GM23338 (cell line): ENCODE data around the gene POP7.

Source experiments
- EZH2 ChIP-seq: fragments of 200-600 bp; sonication (generic); IDR thresholded peaks from one replicate; pipeline ENCODE4 v1.8.0; 2017; ENCODE audit warnings: antibody characterized with exemption, mild to moderate bottlenecking, low read depth; ENCODE audit not compliant: unreplicated experiment
- EZH2phosphoT487 ChIP-seq: fragments of 200-600 bp; sonication (generic); IDR thresholded peaks from one replicate; pipeline ENCODE4 v1.8.1; 2018; ENCODE audit warnings: antibody characterized with exemption; ENCODE audit not compliant: unreplicated experiment
- NANOG ChIP-seq: IDR thresholded peaks from 2 replicates; pipeline ENCODE4 v1.6.1; 2016; ENCODE audit warnings: antibody characterized with exemption, borderline replicate concordance
- POLR2AphosphoS5 ChIP-seq: IDR thresholded peaks from 2 replicates; pipeline ENCODE4 v1.6.1; 2016; ENCODE audit warnings: antibody characterized with exemption, low read depth
- STAT1 ChIP-seq: IDR thresholded peaks from one replicate; pipeline ENCODE4 v1.6.1; 2016; ENCODE audit warnings: antibody characterized with exemption; ENCODE audit not compliant: unreplicated experiment
- ZNF331 ChIP-seq: fragments of 250-450 bp; sonication (Bioruptor Pico); IDR thresholded peaks from 2 replicates; pipeline ENCODE4 v1.5.0; 2020; ENCODE audit warnings: low read depth, mild to moderate bottlenecking, moderate library complexity
- TF ChIP-seq, protein P1 (sequence below), 2 experiments: fragments of 200-600 bp in 1 of 2; sonication (generic) in 1 of 2; conservative IDR thresholded peaks; 2 replicates each; pipeline versions ENCODE4 v1.5.1 to v1.6.1; 2016 to 2017; ENCODE audit warnings: antibody characterized with exemption in 2 of 2, low read depth in 2 of 2, mild to moderate bottlenecking in 2 of 2, moderate library complexity in 1 of 2
- TF ChIP-seq, protein P2 (sequence below): IDR thresholded peaks from 2 replicates; pipeline ENCODE4 v1.6.1; 2016; ENCODE audit warnings: antibody characterized with exemption
- TF ChIP-seq, protein P3 (sequence below): IDR thresholded peaks from one replicate; pipeline ENCODE4 v1.6.1; 2018; ENCODE audit warnings: antibody characterized with exemption; ENCODE audit not compliant: unreplicated experiment

DNA sequence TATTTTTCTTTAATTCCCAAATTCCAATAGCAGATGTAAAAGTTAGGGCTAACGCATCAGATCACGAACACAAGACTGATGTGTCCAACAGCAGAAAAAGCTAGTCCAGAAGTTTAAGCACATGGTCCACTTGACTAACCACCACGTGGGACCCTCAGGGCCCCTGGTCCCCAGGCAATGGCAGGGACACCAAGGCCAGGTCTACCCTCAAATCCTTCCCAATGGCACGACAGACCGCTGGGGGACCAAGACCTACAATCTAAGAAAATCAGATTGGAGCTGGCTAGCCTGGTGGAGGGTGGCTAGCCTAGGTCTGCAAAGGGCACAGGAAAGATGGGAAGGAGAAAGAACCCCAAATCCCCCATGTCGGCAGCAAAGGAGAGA is 13.4 kb upstream of the POP7 start:
- TF ChIP-seq EZH2 (no peak), POLR2AphosphoS5 (no peak), NANOG (no peak), EZH2phosphoT487 (no peak), STAT1 (no peak), ZNF331 (CRISPR knock-in tag) (no peak)
- TF ChIP-seq, protein P1, sequence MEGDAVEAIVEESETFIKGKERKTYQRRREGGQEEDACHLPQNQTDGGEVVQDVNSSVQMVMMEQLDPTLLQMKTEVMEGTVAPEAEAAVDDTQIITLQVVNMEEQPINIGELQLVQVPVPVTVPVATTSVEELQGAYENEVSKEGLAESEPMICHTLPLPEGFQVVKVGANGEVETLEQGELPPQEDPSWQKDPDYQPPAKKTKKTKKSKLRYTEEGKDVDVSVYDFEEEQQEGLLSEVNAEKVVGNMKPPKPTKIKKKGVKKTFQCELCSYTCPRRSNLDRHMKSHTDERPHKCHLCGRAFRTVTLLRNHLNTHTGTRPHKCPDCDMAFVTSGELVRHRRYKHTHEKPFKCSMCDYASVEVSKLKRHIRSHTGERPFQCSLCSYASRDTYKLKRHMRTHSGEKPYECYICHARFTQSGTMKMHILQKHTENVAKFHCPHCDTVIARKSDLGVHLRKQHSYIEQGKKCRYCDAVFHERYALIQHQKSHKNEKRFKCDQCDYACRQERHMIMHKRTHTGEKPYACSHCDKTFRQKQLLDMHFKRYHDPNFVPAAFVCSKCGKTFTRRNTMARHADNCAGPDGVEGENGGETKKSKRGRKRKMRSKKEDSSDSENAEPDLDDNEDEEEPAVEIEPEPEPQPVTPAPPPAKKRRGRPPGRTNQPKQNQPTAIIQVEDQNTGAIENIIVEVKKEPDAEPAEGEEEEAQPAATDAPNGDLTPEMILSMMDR (conservative IDR thresholded peaks at IDR 0.05; ENCODE audit: low read depth in 2 of 2): no peak
- TF ChIP-seq, protein P2, sequence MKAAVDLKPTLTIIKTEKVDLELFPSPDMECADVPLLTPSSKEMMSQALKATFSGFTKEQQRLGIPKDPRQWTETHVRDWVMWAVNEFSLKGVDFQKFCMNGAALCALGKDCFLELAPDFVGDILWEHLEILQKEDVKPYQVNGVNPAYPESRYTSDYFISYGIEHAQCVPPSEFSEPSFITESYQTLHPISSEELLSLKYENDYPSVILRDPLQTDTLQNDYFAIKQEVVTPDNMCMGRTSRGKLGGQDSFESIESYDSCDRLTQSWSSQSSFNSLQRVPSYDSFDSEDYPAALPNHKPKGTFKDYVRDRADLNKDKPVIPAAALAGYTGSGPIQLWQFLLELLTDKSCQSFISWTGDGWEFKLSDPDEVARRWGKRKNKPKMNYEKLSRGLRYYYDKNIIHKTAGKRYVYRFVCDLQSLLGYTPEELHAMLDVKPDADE: no peak
- TF ChIP-seq, protein P3, sequence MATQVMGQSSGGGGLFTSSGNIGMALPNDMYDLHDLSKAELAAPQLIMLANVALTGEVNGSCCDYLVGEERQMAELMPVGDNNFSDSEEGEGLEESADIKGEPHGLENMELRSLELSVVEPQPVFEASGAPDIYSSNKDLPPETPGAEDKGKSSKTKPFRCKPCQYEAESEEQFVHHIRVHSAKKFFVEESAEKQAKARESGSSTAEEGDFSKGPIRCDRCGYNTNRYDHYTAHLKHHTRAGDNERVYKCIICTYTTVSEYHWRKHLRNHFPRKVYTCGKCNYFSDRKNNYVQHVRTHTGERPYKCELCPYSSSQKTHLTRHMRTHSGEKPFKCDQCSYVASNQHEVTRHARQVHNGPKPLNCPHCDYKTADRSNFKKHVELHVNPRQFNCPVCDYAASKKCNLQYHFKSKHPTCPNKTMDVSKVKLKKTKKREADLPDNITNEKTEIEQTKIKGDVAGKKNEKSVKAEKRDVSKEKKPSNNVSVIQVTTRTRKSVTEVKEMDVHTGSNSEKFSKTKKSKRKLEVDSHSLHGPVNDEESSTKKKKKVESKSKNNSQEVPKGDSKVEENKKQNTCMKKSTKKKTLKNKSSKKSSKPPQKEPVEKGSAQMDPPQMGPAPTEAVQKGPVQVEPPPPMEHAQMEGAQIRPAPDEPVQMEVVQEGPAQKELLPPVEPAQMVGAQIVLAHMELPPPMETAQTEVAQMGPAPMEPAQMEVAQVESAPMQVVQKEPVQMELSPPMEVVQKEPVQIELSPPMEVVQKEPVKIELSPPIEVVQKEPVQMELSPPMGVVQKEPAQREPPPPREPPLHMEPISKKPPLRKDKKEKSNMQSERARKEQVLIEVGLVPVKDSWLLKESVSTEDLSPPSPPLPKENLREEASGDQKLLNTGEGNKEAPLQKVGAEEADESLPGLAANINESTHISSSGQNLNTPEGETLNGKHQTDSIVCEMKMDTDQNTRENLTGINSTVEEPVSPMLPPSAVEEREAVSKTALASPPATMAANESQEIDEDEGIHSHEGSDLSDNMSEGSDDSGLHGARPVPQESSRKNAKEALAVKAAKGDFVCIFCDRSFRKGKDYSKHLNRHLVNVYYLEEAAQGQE: no peak
